Transverse colon (tissue), 4 donors: ENCODE measurements around the gene DPYSL5.

ENCODE experiments used
- CTCF ChIP-seq, 5 experiments: fragments of 200-600 bp in 3 of 5; fragments of 450-650 bp in 2 of 5; sonication (generic) in 3 of 5; IDR thresholded peaks; 1 replicate in 2 of 5; 2 replicates in 3 of 5; pipeline ENCODE4 v1.5.1; 2016 to 2017; ENCODE audit warnings: antibody characterized with exemption in 5 of 5, inconsistent platforms in 3 of 5, mild to moderate bottlenecking in 2 of 5, moderate library complexity in 1 of 5
- POLR2A ChIP-seq: fragments of 450-650 bp; IDR thresholded peaks from one replicate; pipeline ENCODE4 v1.6.1; 2016; ENCODE audit warnings: antibody characterized with exemption, mild to moderate bottlenecking, moderate library complexity
- POLR2AphosphoS5 ChIP-seq, 3 donors: sonication (generic); formaldehyde crosslinking; IDR thresholded peaks; one replicate each; pipeline ENCODE4 v1.6.1; 2016; ENCODE audit warnings: antibody characterized with exemption in 3 of 3

GRCh38 chr2:26853751-26854150 is 5.8 kb downstream of the DPYSL5 start:
- TF ChIP-seq CTCF (IDR thresholded peaks at IDR 0.05) (no peak), POLR2AphosphoS5 (IDR thresholded peaks at IDR 0.05) (no peak), POLR2A (no peak)
